Natural killer cell (primary cell): ENCODE measurements around the gene NFIA. TPM values are rescaled to one million over a fixed set of nuclear protein-coding genes. Genes with fewer than 3 reads are reported as not detected.

Source experiments
- ATAC-seq, 3 donors: fragments of 150-1000 bp in 2 of 3; fragments of 200-7000 bp in 1 of 3; cut with Tn5 transposase; 1 replicate in 1 of 3; 2 replicates in 2 of 3; pipeline ENCODE4 v1.10.0; 2021; ENCODE audit warnings: mild to moderate bottlenecking in 2 of 3, moderate library complexity in 2 of 3
- DNase-seq, 2 donors: peaks; one replicate each; pipeline versions ENCODE4 v3.0.0 to v3.0.0-alpha.2; 2013 to 2021; ENCODE audit warnings: mixed read lengths in 1 of 2
- H3K27ac ChIP-seq: one replicate; pipeline ENCODE4 v1.5.1; 2013; ENCODE audit warnings: mild to moderate bottlenecking, low read length
- H3K27me3 ChIP-seq: one replicate; pipeline ENCODE4 v1.6.1; 2013; ENCODE audit warnings: low read length; ENCODE audit not compliant: control insufficient read depth, insufficient read depth
- H3K36me3 ChIP-seq: one replicate; pipeline ENCODE4 v1.6.1; 2013; ENCODE audit warnings: low read length; ENCODE audit not compliant: control insufficient read depth, insufficient read depth
- H3K4me1 ChIP-seq: one replicate; pipeline ENCODE4 v1.6.1; 2013; ENCODE audit warnings: low read length; ENCODE audit not compliant: control insufficient read depth, insufficient read depth
- H3K4me3 ChIP-seq: one replicate; pipeline ENCODE4 v1.5.1; 2013; ENCODE audit warnings: low read length
- H3K9me3 ChIP-seq: one replicate; pipeline ENCODE4 v1.6.1; 2013; ENCODE audit warnings: low read length; ENCODE audit not compliant: control insufficient read depth, insufficient read depth
- H3K27ac Mint-ChIP-seq, 2 donors: one replicate each; pipeline ENCODE4 v1.8.0; 2022; ENCODE audit warnings: mild to moderate bottlenecking in 2 of 2, mixed read lengths in 2 of 2, moderate library complexity in 1 of 2
- H3K27me3 Mint-ChIP-seq, 2 donors: one replicate each; pipeline ENCODE4 v1.8.0; 2022; ENCODE audit warnings: low read depth in 2 of 2, mixed read lengths in 2 of 2
- H3K36me3 Mint-ChIP-seq: one replicate; pipeline ENCODE4 v1.8.0; 2022; ENCODE audit warnings: mixed read lengths
- H3K4me1 Mint-ChIP-seq, 2 donors: one replicate each; pipeline ENCODE4 v1.8.0; 2022; ENCODE audit warnings: mixed read lengths in 2 of 2
- H3K4me3 Mint-ChIP-seq: one replicate; pipeline ENCODE4 v1.8.0; 2022; ENCODE audit warnings: mild to moderate bottlenecking, moderate library complexity, mixed read lengths
- H3K9me3 Mint-ChIP-seq, 2 donors: one replicate each; pipeline ENCODE4 v1.8.0; 2022; ENCODE audit warnings: mixed read lengths in 2 of 2
- WGBS: methylation state at CpG from one replicate; pipeline ENCODE4 v1.1.7; 2013; ENCODE audit warnings: missing lambda C conversion rate; ENCODE audit not compliant: insufficient coverage; 5-methylcytosine and 5-hydroxymethylcytosine counted together
- intact Hi-C: fragments of 100-400 bp; cut with micrococcal nuclease; formaldehyde crosslinking; loops from one replicate; pipeline ENCODE4 v1.14.2; 2022
- total RNA-seq, 4 donors: library from RNA; stranded (reverse); fragments of 120-200 nt in 1 of 4; gene quantifications; one replicate each; pipeline versions ENCODE4 v1.2.3 to v1.2.4, GENCODE V29; 2013 to 2022
- TF ChIP-seq, protein P1 (sequence below): fragments of 200-600 bp; IDR thresholded peaks from one replicate; pipeline ENCODE4 v1.8.0; 2022; ENCODE audit warnings: antibody characterized with exemption

NFIA gene
- total RNA-seq, 3 donors from 2014 or later (not counting 1 experiment from before 2014, with no cell fraction given) = 3.5 to 6.5 (median 3.6) TPM

- Mint-ChIP-seq H3K36me3 (no peaks in the 10 kb centered on the region), H3K4me1 (no peaks in the 10 kb centered on the region), H3K27ac (no peak overlapping the region), H3K27me3 (peaks cover 20 to 44% of the 10 kb centered on the region in 2 donors), H3K4me3 (no peak overlapping the region), H3K9me3 (no peaks in the 10 kb centered on the region)
- no peak overlapping the region for H3K4me3 ChIP-seq
- H3K36me3 ChIP-seq = no peaks in the 10 kb centered on the region
- DNase-seq (no peak), ATAC-seq (no peak)
- H3K9me3 ChIP-seq = no peaks in the 10 kb centered on the region
- 93% methylated on average over 5 of the region's 5 CpGs for WGBS
- intact Hi-C loops = no loop called here
- TF ChIP-seq, protein P1, sequence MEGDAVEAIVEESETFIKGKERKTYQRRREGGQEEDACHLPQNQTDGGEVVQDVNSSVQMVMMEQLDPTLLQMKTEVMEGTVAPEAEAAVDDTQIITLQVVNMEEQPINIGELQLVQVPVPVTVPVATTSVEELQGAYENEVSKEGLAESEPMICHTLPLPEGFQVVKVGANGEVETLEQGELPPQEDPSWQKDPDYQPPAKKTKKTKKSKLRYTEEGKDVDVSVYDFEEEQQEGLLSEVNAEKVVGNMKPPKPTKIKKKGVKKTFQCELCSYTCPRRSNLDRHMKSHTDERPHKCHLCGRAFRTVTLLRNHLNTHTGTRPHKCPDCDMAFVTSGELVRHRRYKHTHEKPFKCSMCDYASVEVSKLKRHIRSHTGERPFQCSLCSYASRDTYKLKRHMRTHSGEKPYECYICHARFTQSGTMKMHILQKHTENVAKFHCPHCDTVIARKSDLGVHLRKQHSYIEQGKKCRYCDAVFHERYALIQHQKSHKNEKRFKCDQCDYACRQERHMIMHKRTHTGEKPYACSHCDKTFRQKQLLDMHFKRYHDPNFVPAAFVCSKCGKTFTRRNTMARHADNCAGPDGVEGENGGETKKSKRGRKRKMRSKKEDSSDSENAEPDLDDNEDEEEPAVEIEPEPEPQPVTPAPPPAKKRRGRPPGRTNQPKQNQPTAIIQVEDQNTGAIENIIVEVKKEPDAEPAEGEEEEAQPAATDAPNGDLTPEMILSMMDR = no peak
- no peaks in the 10 kb centered on the region for H3K4me1 ChIP-seq
- H3K27me3 ChIP-seq = peaks cover 2% of the 10 kb centered on the region
- no peak overlapping the region for H3K27ac ChIP-seq
Measured at GRCh38 chr1:61190618-61191432, 108.5 kb downstream of the NFIA start.

DNA sequence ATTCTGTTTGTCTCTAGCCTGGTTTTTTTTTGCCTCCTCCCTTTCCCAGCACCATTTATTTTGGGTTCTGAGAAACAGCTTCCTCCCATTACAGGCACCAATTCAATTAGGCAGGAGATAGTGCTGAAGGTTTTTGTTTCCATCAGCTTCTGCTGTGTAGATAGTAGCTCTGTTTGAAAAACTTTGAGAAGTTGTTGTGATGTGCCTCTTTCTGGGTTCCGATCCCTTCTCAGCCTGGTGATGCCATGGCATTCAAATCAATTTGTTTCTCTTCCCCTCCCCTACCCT, 109.0 kb downstream of the NFIA start:
- no peak overlapping the region for H3K4me3 Mint-ChIP-seq
- no CpG with 5 or more reads among the region's 1 CpG for WGBS
- no peak overlapping the region for H3K27ac Mint-ChIP-seq
- Histone ChIP-seq H3K27ac (no peak overlapping the region), H3K9me3 (no peaks in the 10 kb centered on the region), H3K4me1 (no peaks in the 10 kb centered on the region), H3K27me3 (peaks cover 2% of the 10 kb centered on the region), H3K36me3 (no peaks in the 10 kb centered on the region), H3K4me3 (no peak overlapping the region)
- H3K27me3 Mint-ChIP-seq = peaks cover 15 to 39% of the 10 kb centered on the region in 2 donors
- DNase-seq = no peak
- no peaks in the 10 kb centered on the region for H3K4me1 Mint-ChIP-seq
- intact Hi-C loops = no loop called here
- TF ChIP-seq, protein P1 = no peak
- no peaks in the 10 kb centered on the region for H3K36me3 Mint-ChIP-seq
- no peaks in the 10 kb centered on the region for H3K9me3 Mint-ChIP-seq
- no peak for ATAC-seq

GRCh38 chr1:61192663-61193330, 110.4 kb downstream of the NFIA start:
- H3K4me3 Mint-ChIP-seq = no peak overlapping the region
- Histone ChIP-seq H3K27ac (no peak overlapping the region), H3K9me3 (no peaks in the 10 kb centered on the region), H3K36me3 (no peaks in the 10 kb centered on the region), H3K4me1 (no peaks in the 10 kb centered on the region), H3K4me3 (no peak overlapping the region), H3K27me3 (peaks cover 2% of the 10 kb centered on the region)
- H3K9me3 Mint-ChIP-seq = no peaks in the 10 kb centered on the region
- TF ChIP-seq, protein P1 = no peak
- intact Hi-C loops = no loop called here
- ATAC-seq (no peak), DNase-seq (no peak)
- H3K4me1 Mint-ChIP-seq = no peaks in the 10 kb centered on the region
- peaks cover 14 to 32% of the 10 kb centered on the region in 2 donors for H3K27me3 Mint-ChIP-seq
- WGBS = 73% methylated on average over 6 of the region's 6 CpGs
- no peaks in the 10 kb centered on the region for H3K36me3 Mint-ChIP-seq
- H3K27ac Mint-ChIP-seq = no peak overlapping the region
